GM12892 (cell line): ENCODE data around the gene FAM118B.

ENCODE experiments used
- DNase-seq: peaks from one replicate; pipeline ENCODE4 v3.0.0; 2011; ENCODE audit not compliant: insufficient read length
- FAIRE-seq: peaks from 2 replicates; lab custom pipeline; 2011; peaks lifted over from hg19 to GRCh38; lab: Jason Lieb, UNC
- POLR2A ChIP-seq: IDR thresholded peaks from 2 replicates; pipeline ENCODE4 v1.6.1; 2011; ENCODE audit warnings: low read depth, low read length, control low read depth
- POLR2AphosphoS5 ChIP-seq: IDR thresholded peaks from 2 replicates; pipeline ENCODE4 v1.6.1; 2011; ENCODE audit warnings: low read depth, low read length, control low read depth
- TAF1 ChIP-seq: IDR thresholded peaks from 2 replicates; pipeline ENCODE4 v1.6.1; 2011; ENCODE audit warnings: low read depth, mild to moderate bottlenecking, control low read depth, low read length, borderline replicate concordance

The FAM118B gene

DNA sequence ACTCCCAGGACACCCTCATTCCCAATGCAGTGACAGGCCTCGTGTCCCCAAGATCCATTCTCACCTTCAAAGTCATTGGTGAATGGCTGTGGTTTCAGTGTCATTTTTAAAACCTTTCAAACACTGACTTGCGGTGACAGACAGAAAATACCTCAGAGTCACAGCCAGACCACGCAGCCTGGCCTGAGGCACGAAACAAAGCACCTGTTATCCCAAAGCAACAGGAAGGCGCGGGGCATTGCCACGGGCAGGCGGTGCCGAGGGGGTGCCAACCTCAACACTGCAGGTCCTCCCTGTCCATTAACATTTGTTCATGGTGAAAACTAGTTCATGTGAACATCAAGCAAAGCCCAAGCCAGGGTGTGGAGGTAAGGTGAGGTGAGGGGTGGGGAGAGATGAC, 38.3 kb upstream of the FAM118B start:
- TF ChIP-seq POLR2AphosphoS5 = no peak
- no peak for TF ChIP-seq TAF1
- DNase-seq = no peak

DNA sequence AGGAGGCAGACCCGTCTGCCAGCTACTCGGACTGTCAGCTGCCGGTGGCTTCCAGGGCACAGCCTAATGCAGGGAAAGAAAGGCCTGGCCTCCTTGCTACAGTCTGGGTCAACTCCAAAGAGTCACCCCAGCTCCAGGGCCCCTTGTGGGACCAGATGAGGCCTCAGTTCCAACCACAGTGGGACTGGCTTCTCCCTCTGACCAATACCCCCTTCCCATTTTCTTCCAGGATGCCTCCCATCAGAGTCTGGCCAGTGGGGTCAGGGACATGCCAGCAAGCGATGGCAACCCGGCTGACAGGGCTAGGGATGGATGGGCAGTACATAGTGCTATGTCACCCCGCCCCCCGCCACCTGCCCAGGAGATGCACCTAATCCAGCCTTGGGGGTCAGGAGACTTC, 36.8 kb upstream of the FAM118B start:
- no peak for TF ChIP-seq POLR2AphosphoS5
- no peak for TF ChIP-seq POLR2A
- no peak for TF ChIP-seq TAF1
- no peak for FAIRE-seq

More for the DNA sequence above, 38.3 kb upstream of the FAM118B start:
- FAIRE-seq = no peak

DNA sequence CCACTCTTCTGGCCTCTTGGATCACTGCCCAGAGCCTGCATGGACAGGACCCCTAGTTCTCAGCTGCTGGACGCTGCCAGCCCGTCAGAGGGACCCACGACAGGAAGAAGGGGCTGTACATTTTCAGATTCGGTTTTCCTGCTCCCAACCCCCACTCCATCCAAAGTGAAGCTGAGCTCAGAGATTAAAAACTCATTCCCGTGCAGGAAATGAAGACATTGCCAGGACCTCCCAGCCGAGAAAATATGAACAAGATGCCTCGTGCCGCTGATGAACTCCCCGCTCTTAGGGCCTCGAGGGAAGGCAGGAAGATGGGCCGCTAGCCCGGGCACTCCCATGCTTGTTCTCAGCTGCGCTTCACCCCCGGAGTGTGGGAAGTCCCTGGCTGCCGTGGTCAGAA, 36.2 kb upstream of the FAM118B start:
- DNase-seq = no peak
- FAIRE-seq = no peak
- TF ChIP-seq TAF1 = no peak
- no peak for TF ChIP-seq POLR2A
- TF ChIP-seq POLR2AphosphoS5 = no peak

More for the DNA sequence above, 36.8 kb upstream of the FAM118B start:
- DNase-seq = no peak

DNA sequence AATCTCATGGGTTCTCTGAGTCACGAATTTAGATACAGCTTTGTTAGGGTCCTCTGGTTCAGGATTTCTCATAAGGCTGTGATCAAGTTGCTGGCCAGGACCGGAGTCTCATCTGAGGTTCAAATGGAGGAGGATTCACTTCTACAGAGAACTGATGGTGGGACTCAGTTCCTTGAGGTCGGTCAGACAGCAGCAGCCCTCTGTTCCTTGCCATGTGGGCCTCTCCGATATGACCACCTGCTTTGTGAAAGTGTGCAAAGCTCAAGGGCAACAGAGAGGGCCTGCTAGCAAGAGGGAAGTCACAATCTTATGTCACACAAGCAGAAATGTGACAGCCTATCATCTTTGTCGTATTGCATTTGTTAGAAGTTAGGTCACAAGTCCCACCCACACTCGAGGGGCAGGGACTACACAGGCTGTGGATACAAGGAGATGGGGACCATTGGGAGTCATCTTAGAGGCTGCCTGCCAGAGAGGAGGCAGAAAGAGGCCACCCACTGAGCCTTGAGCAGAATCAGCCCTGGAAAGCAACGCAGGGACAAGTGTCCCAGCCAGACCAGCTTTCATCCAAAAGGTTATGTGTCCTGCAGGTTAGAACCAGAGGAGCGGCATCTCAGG, 34.6 kb upstream of the FAM118B start:
- no peak for TF ChIP-seq TAF1
- no peak for TF ChIP-seq POLR2A
- TF ChIP-seq POLR2AphosphoS5 = no peak
- DNase-seq = no peak
- FAIRE-seq = no peak

DNA sequence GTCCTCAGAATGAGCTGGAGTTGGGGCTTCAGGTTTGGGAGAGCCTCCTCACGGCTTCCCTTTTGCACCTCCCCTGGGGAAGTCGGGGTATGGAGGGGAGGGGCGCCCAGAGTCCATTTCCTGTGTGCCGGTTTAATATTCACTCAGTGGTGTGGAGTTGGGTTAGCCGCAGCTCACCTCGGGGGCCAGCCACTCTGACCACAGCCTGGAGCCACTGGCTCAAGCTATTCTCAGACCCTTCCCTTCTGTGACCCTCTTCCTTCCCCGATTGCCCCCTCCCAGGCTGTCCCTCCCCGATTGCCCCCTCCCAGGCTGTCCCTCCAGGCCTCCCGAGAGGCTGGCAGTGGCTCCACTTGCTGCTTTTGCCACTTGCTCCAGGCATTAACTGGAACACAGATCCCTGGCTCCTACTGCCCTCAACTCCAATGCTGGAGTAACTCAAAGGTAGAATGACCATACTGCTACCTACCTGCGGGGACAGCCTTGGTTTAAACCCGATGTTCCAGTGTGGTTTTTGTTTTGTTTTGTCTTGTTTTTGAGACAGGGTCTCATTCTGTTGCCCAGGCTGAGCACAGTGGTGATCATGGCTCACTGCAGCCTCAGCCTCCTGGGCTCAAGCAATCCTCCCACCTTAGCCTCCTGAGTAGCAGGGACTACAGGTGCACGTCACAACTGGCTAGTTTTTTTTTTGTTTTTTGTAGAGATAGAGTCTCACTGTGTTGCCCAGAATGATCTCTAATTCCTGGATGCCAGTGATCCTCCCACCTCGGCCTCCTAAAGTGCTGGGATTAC, 29.4 kb upstream of the FAM118B start:
- DNase-seq (no peak), FAIRE-seq (no peak)
- TF ChIP-seq TAF1 = no peak
- no peak for TF ChIP-seq POLR2A
- no peak for TF ChIP-seq POLR2AphosphoS5

DNA sequence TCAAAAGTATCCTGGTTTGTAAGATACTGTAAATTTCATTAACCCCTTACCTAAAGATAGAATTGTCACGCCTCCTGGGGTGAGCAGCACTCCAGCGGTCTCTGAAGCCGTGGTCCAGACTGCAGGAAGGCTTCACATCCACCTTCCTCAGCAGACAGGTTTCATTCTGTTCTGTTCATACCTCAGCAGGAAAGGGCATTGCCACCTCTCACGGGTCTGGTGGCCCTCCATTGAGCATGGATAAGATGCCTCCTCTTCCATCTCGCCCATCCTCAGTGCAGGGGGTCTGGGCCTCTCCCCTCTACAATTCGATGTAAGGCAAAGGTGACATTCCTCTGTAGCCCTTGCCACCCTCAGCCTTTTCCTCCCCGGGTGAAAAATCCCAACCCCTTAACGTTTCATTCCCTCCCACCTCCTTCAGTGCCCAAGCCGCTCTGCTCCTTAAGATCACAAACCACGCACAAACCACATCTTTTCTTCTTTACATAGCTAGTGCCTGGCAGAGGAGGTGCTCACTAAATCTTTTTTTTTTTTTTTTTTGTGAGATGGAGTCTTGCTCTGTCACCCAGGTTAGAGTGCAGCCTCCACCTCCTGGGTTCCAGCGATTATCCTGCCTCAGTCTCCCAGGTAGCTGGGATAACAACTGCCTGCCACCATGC, 28.7 kb upstream of the FAM118B start:
- FAIRE-seq (no peak), DNase-seq (no peak)
- no peak for TF ChIP-seq POLR2A
- TF ChIP-seq POLR2AphosphoS5 = no peak

DNA sequence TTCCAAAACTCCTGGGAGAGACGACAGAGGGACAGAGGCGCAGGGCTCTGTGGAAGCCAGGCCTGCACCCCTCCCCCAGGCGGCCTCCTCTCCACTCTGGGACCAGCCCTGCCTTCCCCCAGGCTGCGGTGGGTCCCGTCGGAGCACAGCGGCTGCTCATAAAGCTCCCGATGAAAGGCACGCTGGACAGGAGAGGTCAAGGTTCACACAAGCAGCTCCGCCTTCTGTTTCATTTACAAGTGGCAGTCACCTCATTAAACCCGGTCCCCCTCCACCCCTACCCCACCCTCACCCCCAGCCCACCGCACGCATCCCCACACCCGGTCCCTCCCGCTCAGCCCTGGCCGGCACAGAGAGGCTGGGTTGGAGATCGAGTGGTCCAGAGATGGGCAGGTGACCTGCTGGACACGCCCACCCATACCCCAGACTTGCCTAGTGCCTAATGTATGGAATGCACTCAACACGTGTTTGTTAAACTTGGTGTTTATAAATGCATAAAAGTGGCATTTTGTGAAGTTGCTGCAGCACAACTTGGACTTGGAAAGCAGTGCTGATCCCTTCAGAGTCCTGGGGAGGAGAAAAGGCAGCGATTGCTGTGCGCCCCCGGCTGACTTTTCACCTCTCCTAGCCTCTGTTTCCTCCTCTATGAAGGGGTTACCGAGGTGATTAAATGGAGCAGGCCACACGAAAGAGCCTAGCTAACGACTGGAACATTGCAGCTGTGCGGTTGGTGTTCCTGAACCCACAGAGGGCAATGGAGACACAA, 26.1 kb upstream of the FAM118B start:
- DNase-seq = no peak
- FAIRE-seq = peak; percentile 33
- no peak for TF ChIP-seq POLR2A
- no peak for TF ChIP-seq POLR2AphosphoS5

DNA sequence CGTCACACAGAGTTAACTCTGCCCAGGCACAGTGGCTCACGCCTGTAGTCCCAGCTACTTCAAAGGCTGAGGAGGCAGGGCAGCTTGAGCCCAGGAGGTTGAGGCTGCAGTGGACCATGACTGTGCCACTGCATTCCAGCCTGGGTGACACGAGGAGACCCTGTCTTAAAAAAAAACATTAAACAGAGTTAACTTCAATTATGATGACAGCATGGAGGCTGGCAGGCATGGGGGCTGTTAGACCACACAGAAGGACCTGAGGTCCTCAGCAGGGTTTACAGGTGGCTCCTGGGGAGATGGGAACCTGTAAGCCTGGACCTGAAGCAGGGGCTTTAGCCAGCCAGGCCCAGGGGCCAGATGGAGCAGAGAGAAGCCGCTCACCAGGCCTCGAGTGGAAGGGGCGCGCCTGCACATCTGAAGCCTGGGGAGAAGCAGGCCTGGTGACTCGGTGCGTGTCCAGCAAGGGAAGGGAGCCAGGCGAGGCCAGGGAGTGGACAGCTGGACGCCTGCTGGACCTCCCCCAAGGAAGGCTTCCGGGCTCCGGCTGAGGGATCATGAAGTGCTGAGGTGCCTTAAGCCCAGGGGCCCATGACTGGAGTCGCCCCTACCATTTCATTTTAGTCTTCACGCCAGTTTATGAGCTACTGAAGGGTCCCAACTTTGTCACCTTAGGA, 25.4 kb upstream of the FAM118B start:
- FAIRE-seq = no peak
- TF ChIP-seq TAF1 (no peak), POLR2A (no peak), POLR2AphosphoS5 (no peak)
- no peak for DNase-seq

DNA sequence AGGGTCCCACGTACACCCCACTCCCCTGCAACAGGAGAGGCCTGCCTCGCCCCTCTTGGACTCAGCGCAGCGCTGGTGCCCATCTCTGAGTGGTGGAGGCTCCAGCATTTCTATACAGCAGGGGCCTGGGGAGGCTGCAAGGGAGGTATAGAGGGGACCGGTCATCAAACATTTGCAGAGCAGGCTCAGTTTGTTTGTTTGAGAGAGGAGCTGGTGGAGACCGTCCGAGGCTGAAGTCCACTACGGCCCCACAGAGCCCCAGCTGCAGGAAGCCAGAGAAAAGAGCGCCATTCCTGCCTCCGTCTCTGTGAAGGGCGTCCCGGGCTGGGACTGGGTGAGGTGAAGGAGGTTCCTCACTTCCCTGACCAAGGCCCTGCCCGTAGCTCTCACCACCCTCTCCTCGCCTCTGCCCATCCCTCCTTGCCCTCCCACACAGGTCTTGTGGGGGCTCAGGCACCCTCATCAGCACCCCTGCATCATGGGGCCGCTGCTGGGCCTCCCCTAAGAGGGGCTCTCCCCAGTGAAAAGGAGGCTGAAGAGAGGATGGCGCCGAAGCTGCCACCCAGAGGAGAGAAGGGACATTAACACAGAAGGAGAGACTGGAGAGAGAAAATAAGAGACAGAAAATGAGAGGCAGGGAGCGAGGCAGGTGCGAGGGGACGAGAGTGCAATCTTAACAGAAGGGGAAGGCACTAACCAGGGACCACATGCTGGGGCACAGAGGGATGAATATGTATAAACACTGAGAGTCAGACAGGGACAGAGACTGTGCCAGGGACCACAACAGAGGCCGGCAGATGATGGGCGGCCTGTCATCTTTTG, 24.7 kb upstream of the FAM118B start:
- DNase-seq = no peak
- TF ChIP-seq POLR2A (no peak), TAF1 (no peak)
- no peak for FAIRE-seq
